OCI-LY1 (cell line): Measurements from ENCODE around the gene ADSL.

Experiments used
- H2AFZ ChIP-seq: fragments of 200-600 bp; sonication (generic), shearing (Covaris generic); 2 replicates; pipeline ENCODE4 v1.6.0; 2014; ENCODE audit warnings: antibody characterized with exemption, mild to moderate bottlenecking, low read length
- H3F3A ChIP-seq: fragments of 200-600 bp; sonication (generic), shearing (Covaris generic); 2 replicates; pipeline ENCODE4 v1.6.0; 2014; ENCODE audit warnings: mild to moderate bottlenecking, antibody characterized with exemption, low read length, moderate library complexity; ENCODE audit not compliant: insufficient read depth
- H3K27ac ChIP-seq: fragments of 200-600 bp; sonication (generic); 2 replicates; pipeline ENCODE4 v1.5.1; 2014; ENCODE audit warnings: low read length, mixed run types, mild to moderate bottlenecking, low read depth; ENCODE audit not compliant: poor library complexity, severe bottlenecking
- H3K27me3 ChIP-seq: fragments of 200-600 bp; sonication (generic); 2 replicates; pipeline ENCODE4 v1.6.0; 2014; ENCODE audit warnings: antibody characterized with exemption, mild to moderate bottlenecking, low read length, moderate library complexity; ENCODE audit not compliant: insufficient read depth
- H3K36me3 ChIP-seq: fragments of 200-600 bp; sonication (generic); 2 replicates; pipeline ENCODE4 v1.6.1; 2014; ENCODE audit warnings: mild to moderate bottlenecking, antibody characterized with exemption, low read length, moderate library complexity, mixed read lengths; ENCODE audit not compliant: insufficient read depth
- H3K4me1 ChIP-seq: fragments of 200-600 bp; sonication (generic); 2 replicates; pipeline ENCODE4 v1.5.1; 2014; ENCODE audit warnings: mild to moderate bottlenecking, low read length, moderate library complexity; ENCODE audit not compliant: insufficient read depth, severe bottlenecking
- H3K4me2 ChIP-seq: fragments of 200-600 bp; sonication (generic), shearing (Covaris generic); 2 replicates; pipeline ENCODE4 v1.6.1; 2014; ENCODE audit warnings: low read length
- H3K4me3 ChIP-seq: fragments of 200-600 bp; sonication (generic); 2 replicates; pipeline ENCODE4 v1.5.1; 2014; ENCODE audit warnings: low read length, low read depth, mild to moderate bottlenecking, mixed read lengths; ENCODE audit not compliant: poor library complexity, severe bottlenecking
- H3K79me2 ChIP-seq: fragments of 200-600 bp; shearing (Covaris generic); 2 replicates; pipeline ENCODE4 v1.6.1; 2016; ENCODE audit warnings: mixed run types, low read length, mixed read lengths; ENCODE audit not compliant: insufficient read depth
- H3K9ac ChIP-seq: fragments of 200-600 bp; sonication (generic), shearing (Covaris generic); 2 replicates; pipeline ENCODE4 v1.6.1; 2014; ENCODE audit warnings: mild to moderate bottlenecking, low read length, mixed read lengths
- H3K9me2 ChIP-seq: fragments of 200-600 bp; sonication (generic), shearing (Covaris generic); 2 replicates; pipeline ENCODE4 v1.6.1; 2014; ENCODE audit warnings: low read depth, mild to moderate bottlenecking, low read length, mixed read lengths
- H3K9me3 ChIP-seq: fragments of 200-600 bp; shearing (Covaris generic); 2 replicates; pipeline ENCODE4 v1.6.1; 2014; ENCODE audit warnings: low read length, mixed read lengths
- H4K20me1 ChIP-seq: fragments of 200-600 bp; sonication (generic), shearing (Covaris generic); 2 replicates; pipeline ENCODE4 v1.6.0; 2016; ENCODE audit warnings: mild to moderate bottlenecking, low read length; ENCODE audit not compliant: insufficient read depth
- EZH2 ChIP-seq: fragments of 200-600 bp; sonication (generic), shearing (Covaris generic); IDR thresholded peaks from 2 replicates; pipeline ENCODE4 v1.8.0; 2017; ENCODE audit warnings: borderline replicate concordance, mixed run types, mild to moderate bottlenecking, antibody characterized with exemption, low read length, moderate library complexity, mixed read lengths
- TF ChIP-seq, protein P1 (sequence below): fragments of 200-600 bp; sonication (generic), shearing (Covaris generic); IDR thresholded peaks from 2 replicates; pipeline ENCODE4 v1.5.1; 2017; ENCODE audit warnings: mild to moderate bottlenecking, antibody characterized with exemption, low read length, moderate library complexity, mixed read lengths

Gene ADSL

DNA sequence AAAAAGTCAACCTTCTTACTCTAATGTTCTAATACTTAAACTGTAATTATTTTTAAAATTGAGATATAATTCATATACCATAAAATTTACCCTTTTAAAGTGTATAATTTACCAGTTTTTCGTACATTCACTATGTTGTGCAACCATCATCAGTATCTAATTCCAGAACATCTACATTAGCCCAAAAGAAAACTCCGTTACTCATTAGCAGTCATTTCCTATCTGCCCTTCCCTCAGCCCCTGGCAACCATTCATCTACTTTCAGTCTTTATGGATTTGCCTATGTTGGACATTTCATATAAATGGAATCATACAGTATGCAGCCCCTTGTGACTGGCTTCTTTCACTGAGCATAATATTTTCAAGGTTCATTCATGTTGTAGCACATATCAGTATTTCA lies 46.3 kb downstream of the ADSL start:
- no peaks in the 10 kb centered on the region for H3K9me2 ChIP-seq
- H3K36me3 ChIP-seq, result peaks cover 35% of the 10 kb centered on the region; the same call in 1 of the 2 replicates
- TF ChIP-seq EZH2, result no peak
- TF ChIP-seq, protein P1, sequence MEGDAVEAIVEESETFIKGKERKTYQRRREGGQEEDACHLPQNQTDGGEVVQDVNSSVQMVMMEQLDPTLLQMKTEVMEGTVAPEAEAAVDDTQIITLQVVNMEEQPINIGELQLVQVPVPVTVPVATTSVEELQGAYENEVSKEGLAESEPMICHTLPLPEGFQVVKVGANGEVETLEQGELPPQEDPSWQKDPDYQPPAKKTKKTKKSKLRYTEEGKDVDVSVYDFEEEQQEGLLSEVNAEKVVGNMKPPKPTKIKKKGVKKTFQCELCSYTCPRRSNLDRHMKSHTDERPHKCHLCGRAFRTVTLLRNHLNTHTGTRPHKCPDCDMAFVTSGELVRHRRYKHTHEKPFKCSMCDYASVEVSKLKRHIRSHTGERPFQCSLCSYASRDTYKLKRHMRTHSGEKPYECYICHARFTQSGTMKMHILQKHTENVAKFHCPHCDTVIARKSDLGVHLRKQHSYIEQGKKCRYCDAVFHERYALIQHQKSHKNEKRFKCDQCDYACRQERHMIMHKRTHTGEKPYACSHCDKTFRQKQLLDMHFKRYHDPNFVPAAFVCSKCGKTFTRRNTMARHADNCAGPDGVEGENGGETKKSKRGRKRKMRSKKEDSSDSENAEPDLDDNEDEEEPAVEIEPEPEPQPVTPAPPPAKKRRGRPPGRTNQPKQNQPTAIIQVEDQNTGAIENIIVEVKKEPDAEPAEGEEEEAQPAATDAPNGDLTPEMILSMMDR, result no peak
- peaks cover 9% of the 10 kb centered on the region for H3K79me2 ChIP-seq
- no peaks in the 10 kb centered on the region for H3K27me3 ChIP-seq
- no peaks in the 10 kb centered on the region for H3K9me3 ChIP-seq
- H2AFZ ChIP-seq, result no peak overlapping the region
- H3K4me3 ChIP-seq, result no peak overlapping the region
- no peak overlapping the region for H3K4me2 ChIP-seq
- no peak overlapping the region for H3K9ac ChIP-seq
- H3K27ac ChIP-seq, result no peak overlapping the region
- no peaks in the 10 kb centered on the region for H4K20me1 ChIP-seq
- no peaks in the 10 kb centered on the region; the same call in 1 of the 2 replicates for H3F3A ChIP-seq
- H3K4me1 ChIP-seq, result peaks cover 24% of the 10 kb centered on the region

DNA sequence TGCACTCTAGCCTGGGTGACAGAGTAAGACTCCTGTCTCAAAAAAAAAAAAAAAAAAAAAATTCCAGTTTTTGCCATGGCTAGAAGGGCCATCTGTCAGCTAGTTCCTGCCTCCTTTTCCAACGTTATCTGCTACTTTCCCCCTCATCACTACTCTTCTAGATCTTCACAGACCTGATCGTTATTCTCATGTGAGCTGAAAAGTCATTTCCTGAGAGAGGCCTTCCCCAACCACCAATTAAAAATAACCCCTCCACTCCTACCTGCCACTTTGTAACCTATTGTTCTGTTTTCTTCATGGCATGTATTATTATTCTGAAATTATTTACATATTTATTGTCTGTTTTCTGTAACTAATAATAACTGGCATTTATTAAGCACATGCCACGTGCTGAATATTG lies 48.3 kb downstream of the ADSL start:
- peak overlapping the region; percentile 4 for H3K27ac ChIP-seq
- H4K20me1 ChIP-seq, result no peaks in the 10 kb centered on the region
- H3K4me1 ChIP-seq, result peaks cover 40% of the 10 kb centered on the region
- H3K9me2 ChIP-seq, result no peaks in the 10 kb centered on the region
- H3K9me3 ChIP-seq, result no peaks in the 10 kb centered on the region
- H3K27me3 ChIP-seq, result no peaks in the 10 kb centered on the region
- no peak overlapping the region for H3K9ac ChIP-seq
- H3K4me2 ChIP-seq, result no peak overlapping the region
- H3K4me3 ChIP-seq, result no peak overlapping the region
- no peak overlapping the region for H2AFZ ChIP-seq
- H3F3A ChIP-seq, result no peaks in the 10 kb centered on the region; the same call in 1 of the 2 replicates
- peaks cover 25% of the 10 kb centered on the region; the same call in 1 of the 2 replicates for H3K36me3 ChIP-seq
- H3K79me2 ChIP-seq, result peaks cover 6% of the 10 kb centered on the region; the same call in 1 of the 2 replicates
- TF ChIP-seq EZH2, result no peak
- TF ChIP-seq, protein P1, result no peak

DNA sequence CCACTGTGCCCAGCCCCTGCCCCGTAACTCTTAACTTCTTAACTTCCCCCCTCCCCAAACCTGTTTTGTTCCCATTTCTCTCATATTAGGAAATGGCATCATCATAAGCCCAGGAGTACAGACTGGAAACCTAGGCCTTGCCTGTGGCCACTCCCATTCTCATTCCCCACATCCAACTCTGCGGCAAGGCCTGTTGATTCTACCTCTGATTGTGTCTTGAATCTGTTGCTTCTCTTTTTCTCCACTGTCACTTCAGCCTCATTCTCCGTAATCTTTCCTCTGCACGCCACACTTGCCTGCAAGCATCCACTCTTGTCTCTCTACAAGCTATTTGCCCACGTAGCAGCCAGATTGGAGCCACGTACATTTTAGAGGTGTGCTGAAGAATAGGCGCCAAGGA lies 49.3 kb downstream of the ADSL start:
- TF ChIP-seq, protein P1, result no peak
- TF ChIP-seq EZH2, result no peak
- H3F3A ChIP-seq, result peaks cover 3% of the 10 kb centered on the region; the same call in 1 of the 2 replicates
- H4K20me1 ChIP-seq, result no peaks in the 10 kb centered on the region
- peaks cover 50% of the 10 kb centered on the region for H3K4me1 ChIP-seq
- H3K9me3 ChIP-seq, result no peaks in the 10 kb centered on the region
- H3K79me2 ChIP-seq, result peaks cover 6% of the 10 kb centered on the region; the same call in 1 of the 2 replicates
- no peak overlapping the region for H3K9ac ChIP-seq
- H2AFZ ChIP-seq, result no peak overlapping the region
- H3K4me2 ChIP-seq, result no peak overlapping the region
- H3K36me3 ChIP-seq, result peaks cover 22% of the 10 kb centered on the region; the same call in 1 of the 2 replicates
- no peak overlapping the region for H3K4me3 ChIP-seq
- no peaks in the 10 kb centered on the region for H3K9me2 ChIP-seq
- H3K27ac ChIP-seq, result peak overlapping the region; percentile 30
- H3K27me3 ChIP-seq, result no peaks in the 10 kb centered on the region
